GM12873 (cell line): ENCODE results near the gene ZC3H6.

Experiments used
- CTCF ChIP-seq: IDR thresholded peaks from 2 replicates; pipeline ENCODE4 v1.5.1; 2012; ENCODE audit warnings: low read depth, mild to moderate bottlenecking, moderate library complexity, low read length, control low read depth; ENCODE audit not compliant: insufficient read depth; ENCODE audit errors: missing control alignments

The ZC3H6 gene

GRCh38 chr2:112340475-112341267, 65.3 kb downstream of the ZC3H6 start:
- TF ChIP-seq CTCF = no peak

- TF ChIP-seq CTCF = no peak
Measured at GRCh38 chr2:112342067-112342550, 66.7 kb downstream of the ZC3H6 start.

GRCh38 chr2:112343827-112344585, 68.6 kb downstream of the ZC3H6 start:
- no peak for TF ChIP-seq CTCF

GRCh38 chr2:112345030-112346027, 69.9 kb downstream of the ZC3H6 start:
- TF ChIP-seq CTCF = no peak
